Lung microvascular endothelial cell (primary cell): ENCODE data around the gene ACTRT1. TPM values are rescaled to one million over a fixed set of nuclear protein-coding genes. Genes with fewer than 3 reads are reported as not detected.

Experiments
- DNase-seq, 2 donors: peaks; one replicate each; pipeline versions ENCODE4 v3.0.0 to v3.0.0-alpha.2; 2010; ENCODE audit warnings: low read depth in 2 of 2
- total RNA-seq: library from RNA; depleted of rRNA; stranded (reverse); fragments of >200 nt; gene quantifications from 2 replicates; pipeline ENCODE4 v1.2.1, GENCODE V29; 2014

ACTRT1 gene
- total RNA-seq, result not detected in 2 replicates

DNA sequence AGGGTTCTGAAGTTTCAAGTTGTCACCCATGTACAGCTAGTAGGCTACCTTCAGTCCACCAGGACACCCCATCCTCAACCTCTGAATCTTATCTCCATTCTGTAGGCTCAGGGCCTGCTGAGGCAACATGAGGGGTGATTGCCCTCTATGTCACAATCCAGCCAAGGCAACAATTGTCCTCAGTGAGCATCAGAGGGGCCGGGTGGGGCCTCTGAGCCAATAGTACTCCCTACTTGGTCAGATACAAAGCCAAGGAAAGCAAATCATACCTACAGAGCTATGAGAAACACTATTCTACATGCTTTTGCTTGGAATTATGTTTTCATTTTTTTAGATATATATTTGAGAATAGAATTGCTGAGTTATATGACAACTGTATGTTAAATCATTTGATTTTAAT is at the start of gene ACTRT1:
Gene ACTRT1 (minus strand): TSS at position 101 of the 400 bp plus-strand sequence. CDS start 197 bp downstream, outside the sequence.
- DNase-seq, result no peak

DNA sequence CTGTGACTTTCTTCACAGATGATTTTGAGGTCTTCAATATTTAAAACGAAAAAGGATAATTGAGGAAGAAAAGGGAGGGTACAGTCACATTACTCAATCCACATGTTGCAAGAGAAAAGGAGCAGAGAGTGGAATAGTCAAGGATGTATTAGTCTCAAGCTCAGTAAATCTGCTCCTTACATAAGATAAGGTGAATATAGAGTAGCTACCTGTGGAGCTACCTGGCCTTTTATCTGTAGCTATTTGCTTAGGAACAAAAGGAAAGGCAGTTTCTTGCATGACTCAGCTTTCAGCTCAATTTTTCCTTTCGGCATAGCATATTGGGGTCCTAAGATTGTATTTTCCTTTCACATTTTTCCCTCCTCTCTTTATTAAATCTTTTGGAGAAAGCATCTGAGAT is 26.3 kb upstream of the ACTRT1 start:
- no peak for DNase-seq

GRCh38 chrX:128057421-128057820 is 5.2 kb upstream of the ACTRT1 start:
- no peak for DNase-seq

DNA sequence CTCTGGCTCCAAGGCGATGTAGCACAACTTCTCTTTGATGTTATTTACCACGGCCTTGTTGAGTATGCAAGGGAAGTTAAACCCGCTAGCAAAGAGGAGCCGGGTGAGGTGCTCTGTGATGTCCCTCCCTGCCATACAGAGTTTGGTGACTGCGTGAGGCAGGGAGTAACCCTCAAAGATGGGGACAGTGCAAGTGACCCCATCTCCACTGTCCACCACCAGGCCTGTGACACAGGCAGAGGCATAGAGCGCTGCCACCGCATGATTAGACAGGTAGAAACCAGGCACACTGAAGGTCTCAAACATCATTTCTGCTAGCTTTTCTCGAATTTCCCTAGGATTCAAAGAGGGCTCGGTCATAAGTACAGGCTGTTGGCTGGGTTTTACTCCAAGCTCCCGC is 677 bp downstream of the ACTRT1 start:
- DNase-seq, result no peak

DNA sequence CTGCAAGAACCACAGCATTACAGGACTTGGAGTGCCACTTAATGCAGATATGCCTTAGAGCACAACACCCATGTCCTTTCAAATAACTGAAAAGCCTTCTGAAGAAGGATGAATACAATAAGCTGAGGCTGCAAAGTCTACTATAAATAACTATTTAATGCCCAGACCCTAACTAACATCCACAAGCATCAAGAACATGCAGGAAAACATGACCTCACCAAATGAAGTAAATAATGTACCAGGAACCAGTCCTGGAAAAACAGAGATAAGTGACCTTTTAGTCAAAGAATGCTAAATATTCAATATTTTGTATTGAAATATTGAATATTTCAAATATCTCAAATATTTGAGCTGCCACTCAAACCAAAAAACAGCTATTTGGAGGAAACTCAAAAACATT is 16.9 kb downstream of the ACTRT1 start:
- peak; percentile 3 to 71 for DNase-seq

DNA sequence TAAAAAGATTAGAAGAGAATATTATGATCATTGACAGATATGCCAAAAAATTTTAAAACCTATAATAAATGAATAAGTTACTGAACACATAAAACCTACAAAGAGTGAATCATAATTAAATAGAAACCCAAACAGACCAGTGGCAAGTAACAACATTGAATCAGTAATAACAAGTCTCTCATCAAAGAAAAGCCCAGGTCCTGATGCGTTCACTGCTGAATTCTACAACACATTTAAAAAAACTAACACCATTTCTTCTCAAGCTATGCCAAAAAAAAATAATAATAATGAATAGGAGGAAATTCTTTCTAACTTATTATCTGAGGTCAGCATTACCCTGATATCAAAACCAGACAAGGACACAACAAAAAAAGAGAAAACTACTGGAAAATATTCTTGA is 30.6 kb downstream of the ACTRT1 start:
- peak in 1 of 2 donors; percentile 37 for DNase-seq

DNA sequence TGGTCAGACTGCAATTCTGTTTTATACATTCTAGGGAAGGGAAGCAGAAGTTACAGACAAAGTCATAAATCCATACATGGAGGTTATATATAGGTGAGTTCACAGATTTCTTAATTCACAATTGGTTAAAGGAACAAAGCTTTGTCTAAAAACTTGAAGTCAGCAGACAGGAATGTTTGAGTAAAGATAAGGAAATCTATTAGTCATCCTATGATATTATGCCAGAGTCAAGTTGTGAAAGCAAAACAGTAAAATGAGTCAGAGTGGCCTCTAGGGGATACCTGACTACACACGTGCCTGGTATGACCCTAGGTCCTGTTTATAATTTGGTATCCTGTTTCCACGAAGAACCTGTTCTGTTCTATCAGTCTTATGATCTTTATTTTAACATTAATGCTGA is 31.5 kb downstream of the ACTRT1 start:
- DNase-seq, result peak; percentile 67 to 75

GRCh38 chrX:128019218-128019617 is 33.0 kb downstream of the ACTRT1 start:
- DNase-seq, result no peak

DNA sequence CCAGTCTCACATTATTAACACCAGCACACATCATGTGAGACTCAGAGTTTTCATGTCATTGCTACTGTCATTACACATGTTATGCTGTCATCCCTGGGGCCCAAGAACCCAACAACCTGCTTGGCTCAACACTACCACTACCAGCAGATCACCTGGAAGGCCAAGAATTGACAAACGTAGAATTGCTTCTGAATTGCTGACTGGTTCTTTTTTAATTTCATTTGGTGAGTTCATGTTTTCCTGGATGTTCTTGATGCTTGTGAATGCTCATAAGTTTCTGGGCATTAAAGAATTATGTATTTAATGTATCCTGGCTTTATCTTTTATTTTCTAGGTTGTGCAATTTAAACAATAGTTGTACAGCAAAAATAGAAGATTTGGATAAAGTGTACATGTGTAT is 40.2 kb downstream of the ACTRT1 start:
- no peak for DNase-seq

DNA sequence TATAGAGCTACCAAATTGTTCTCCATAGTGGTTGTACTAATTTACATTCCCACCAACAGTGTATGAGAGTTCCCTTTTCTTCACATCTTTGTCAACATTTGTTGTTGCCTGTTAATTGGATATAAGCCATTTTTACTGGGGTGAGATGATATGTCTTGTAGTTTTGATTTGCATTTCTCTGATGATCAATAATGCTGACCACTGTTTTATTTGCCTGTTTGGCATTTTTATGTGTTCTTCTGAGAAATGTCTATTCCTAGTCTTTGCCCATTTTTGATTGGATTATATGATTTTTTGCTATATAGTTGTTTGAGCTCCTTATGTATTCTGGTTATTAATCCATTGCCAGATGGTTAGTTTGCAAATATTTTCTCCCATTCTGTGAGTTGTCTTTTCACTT is 44.3 kb downstream of the ACTRT1 start:
- no peak for DNase-seq
